HCT116 (cell line): ENCODE data around the gene FTHL17. TPM values are rescaled to one million over a fixed set of nuclear protein-coding genes. Genes with fewer than 3 reads are reported as not detected.

Source experiments
- ATAC-seq: fragments of 200-7000 bp; cut with Tn5 transposase; 2 replicates; pipeline ENCODE4 v1.9.1; 2020; ENCODE audit warnings: mild to moderate bottlenecking, moderate library complexity
- BruUV-seq: library from RNA; stranded (reverse); fragments of 400-500 nt; replicated peaks from 2 replicates; lab custom pipeline; 2021; lab: Mats Ljungman, UMichigan
- CTCF ChIA-PET: fragments of 300-600 bp; sonication (Branson Sonifier 250); formaldehyde crosslinking; loops from one replicate; lab custom pipeline; 2021; ENCODE audit warnings: antibody characterized with exemption; lab: Charles Lee
- POLR2A ChIA-PET: fragments of 300-600, 350-600 bp; sonication (Branson Sonifier 250); formaldehyde crosslinking; loops from one replicate; lab custom pipeline; 2021; ENCODE audit warnings: antibody characterized with exemption; lab: Charles Lee
- RAD21 ChIA-PET, 2 experiments: fragments of 300-600 bp; sonication (Branson Sonifier 250); formaldehyde crosslinking; loops; one replicate each; lab custom pipeline; 2023; ENCODE audit warnings: low total read pairs in 2 of 2; ENCODE audit not compliant: uncharacterized antibody in 2 of 2, unreplicated experiment in 2 of 2, low non-redundant PET in 1 of 2; lab: Charles Lee
- DNase-seq: peaks from one replicate; pipeline ENCODE4 v3.0.0-alpha.2; 2010; ENCODE audit warnings: low read depth, low spot score
- H2AFZ ChIP-seq: fragments of 200-600 bp; shearing (Covaris generic), sonication (generic); 2 replicates; pipeline ENCODE4 v1.6.1; 2017; ENCODE audit warnings: low read depth, mixed run types, mixed read lengths, antibody characterized with exemption, low read length; ENCODE audit not compliant: poor library complexity, severe bottlenecking
- H3K27ac ChIP-seq: 2 replicates; pipeline ENCODE4 v1.5.1; 2012; ENCODE audit warnings: low read depth, low read length
- H3K27me3 ChIP-seq: fragments of 200-600 bp; sonication (generic); 2 replicates; pipeline ENCODE4 v1.6.1; 2016; ENCODE audit warnings: mixed run types, low read length, mixed read lengths; ENCODE audit not compliant: insufficient read depth
- H3K36me3 ChIP-seq, 2 experiments: fragments of 200-500 bp in 1 of 2; fragments of 200-600 bp in 1 of 2; sonication (Bioruptor generic) in 1 of 2; sonication (generic) in 1 of 2; 2 replicates each; pipeline versions ENCODE4 v1.5.1 to v1.6.1; 2014 to 2016; ENCODE audit warnings: low read length in 2 of 2, inconsistent platforms in 1 of 2, mixed read lengths in 1 of 2, mixed run types in 1 of 2; ENCODE audit not compliant: insufficient read depth in 2 of 2, control insufficient read depth in 1 of 2
- H3K4me1 ChIP-seq, 2 experiments: fragments of 200-600 bp in 1 of 2; sonication (generic) in 1 of 2; 2 replicates each; pipeline versions ENCODE4 v1.5.1 to v1.6.1; 2012 to 2017; ENCODE audit warnings: low read length in 2 of 2, inconsistent platforms in 1 of 2, mild to moderate bottlenecking in 1 of 2, mixed read lengths in 1 of 2, mixed run types in 1 of 2, moderate library complexity in 1 of 2; ENCODE audit not compliant: insufficient read depth in 2 of 2, control insufficient read depth in 1 of 2
- H3K4me2 ChIP-seq: fragments of 200-600 bp; sonication (generic); 2 replicates; pipeline ENCODE4 v1.6.1; 2017; ENCODE audit warnings: mixed run types, low read length, mixed read lengths
- H3K4me3 ChIP-seq, 2 experiments: fragments of 200-600 bp in 1 of 2; sonication (generic) in 1 of 2; replicated peaks in 1 of 2; 2 replicates each; pipeline ENCODE4 v1.5.1; 2011 to 2016; ENCODE audit warnings: low read length in 2 of 2, control low read depth in 1 of 2, low read depth in 1 of 2, mild to moderate bottlenecking in 1 of 2, mixed read lengths in 1 of 2, mixed run types in 1 of 2
- H3K79me2 ChIP-seq: fragments of 200-600 bp; sonication (generic); 2 replicates; pipeline ENCODE4 v1.6.1; 2017; ENCODE audit warnings: mild to moderate bottlenecking, mixed run types, low read length, moderate library complexity, mixed read lengths; ENCODE audit not compliant: insufficient read depth
- H3K9ac ChIP-seq: fragments of 200-600 bp; sonication (generic); 2 replicates; pipeline ENCODE4 v1.6.1; 2016; ENCODE audit warnings: low read length, mixed read lengths
- H3K9me2 ChIP-seq: fragments of 200-600 bp; sonication (generic), shearing (Covaris generic); 2 replicates; pipeline ENCODE4 v1.6.1; 2017; ENCODE audit warnings: mixed run types, mild to moderate bottlenecking, moderate library complexity; ENCODE audit not compliant: insufficient read depth
- H3K9me3 ChIP-seq, 2 experiments: fragments of 200-500 bp in 1 of 2; fragments of 200-600 bp in 1 of 2; sonication (Bioruptor generic) in 1 of 2; sonication (generic) in 1 of 2; 2 replicates each; pipeline ENCODE4 v1.6.1; 2014 to 2017; ENCODE audit warnings: low read length in 2 of 2, mixed read lengths in 2 of 2, inconsistent platforms in 1 of 2, low read depth in 1 of 2, mild to moderate bottlenecking in 1 of 2, mixed run types in 1 of 2, moderate library complexity in 1 of 2; ENCODE audit not compliant: control insufficient read depth in 1 of 2, insufficient read depth in 1 of 2
- H4K20me1 ChIP-seq: fragments of 200-600 bp; sonication (generic), shearing (Covaris generic); 2 replicates; pipeline ENCODE4 v1.6.1; 2017; ENCODE audit warnings: mixed run types, mild to moderate bottlenecking, moderate library complexity; ENCODE audit not compliant: insufficient read depth
- EZH2 ChIP-seq: fragments of 200-600 bp; sonication (generic); IDR thresholded peaks from 2 replicates; pipeline ENCODE4 v1.6.1; 2017; ENCODE audit warnings: antibody characterized with exemption, mixed run types
- EZH2phosphoT487 ChIP-seq: fragments of 200-600 bp; IDR thresholded peaks from 2 replicates; pipeline ENCODE4 v1.6.1; 2018; ENCODE audit warnings: antibody characterized with exemption, borderline replicate concordance
- FOSL1 ChIP-seq: IDR thresholded peaks from 2 replicates; pipeline ENCODE4 v1.6.1; 2012; ENCODE audit warnings: low read depth
- JUND ChIP-seq: IDR thresholded peaks from 2 replicates; pipeline ENCODE4 v1.6.1; 2012
- POLR2AphosphoS5 ChIP-seq: IDR thresholded peaks from 2 replicates; pipeline ENCODE4 v1.6.1; 2011; ENCODE audit warnings: mild to moderate bottlenecking, low read depth, low read length, moderate library complexity
- TCF7L2 ChIP-seq: IDR thresholded peaks from 2 replicates; pipeline ENCODE4 v1.7.0; 2011; ENCODE audit warnings: borderline replicate concordance, inconsistent platforms; ENCODE audit not compliant: insufficient read depth, insufficient read length; ENCODE audit errors: extremely low read depth
- intact Hi-C: fragments of 100-400 bp; cut with micrococcal nuclease; formaldehyde crosslinking; loops from 2 replicates; pipeline ENCODE4 v1.10.0; 2022
- total RNA-seq: library from RNA; stranded (reverse); gene quantifications from one replicate; pipeline ENCODE4 v1.2.1, GENCODE V29; 2021; ENCODE audit not compliant: unreplicated experiment
- TF ChIP-seq, protein P1 (sequence below): IDR thresholded peaks from 2 replicates; pipeline ENCODE4 v1.6.1; 2012
- TF ChIP-seq, protein P2 (sequence below): IDR thresholded peaks from 2 replicates; pipeline ENCODE4 v1.6.1; 2011; ENCODE audit warnings: mild to moderate bottlenecking, low read length, moderate library complexity; ENCODE audit not compliant: insufficient replicate concordance; ENCODE audit errors: extremely low read depth
- TF ChIP-seq, protein P3 (sequence below), 3 experiments: fragments of 200-600 bp in 1 of 3; sonication (generic) in 1 of 3; IDR thresholded peaks in 2 of 3; conservative IDR thresholded peaks in 1 of 3; 2 replicates each; pipeline ENCODE4 v1.5.1; 2012 to 2017; ENCODE audit warnings: low read depth in 2 of 3, low read length in 2 of 3, antibody characterized with exemption in 1 of 3, borderline replicate concordance in 1 of 3, control low read depth in 1 of 3, mild to moderate bottlenecking in 1 of 3, mixed read lengths in 1 of 3, mixed run types in 1 of 3, moderate library complexity in 1 of 3; ENCODE audit not compliant: insufficient read depth in 1 of 3
- TF ChIP-seq, protein P4 (sequence below): IDR thresholded peaks from 2 replicates; pipeline ENCODE4 v1.6.1; 2012; ENCODE audit warnings: low read depth
- TF ChIP-seq, protein P5 (sequence below): IDR thresholded peaks from 2 replicates; pipeline ENCODE4 v1.6.1; 2012

The FTHL17 gene
- total RNA-seq, 1 experiment from 2014 or later = not detected

DNA sequence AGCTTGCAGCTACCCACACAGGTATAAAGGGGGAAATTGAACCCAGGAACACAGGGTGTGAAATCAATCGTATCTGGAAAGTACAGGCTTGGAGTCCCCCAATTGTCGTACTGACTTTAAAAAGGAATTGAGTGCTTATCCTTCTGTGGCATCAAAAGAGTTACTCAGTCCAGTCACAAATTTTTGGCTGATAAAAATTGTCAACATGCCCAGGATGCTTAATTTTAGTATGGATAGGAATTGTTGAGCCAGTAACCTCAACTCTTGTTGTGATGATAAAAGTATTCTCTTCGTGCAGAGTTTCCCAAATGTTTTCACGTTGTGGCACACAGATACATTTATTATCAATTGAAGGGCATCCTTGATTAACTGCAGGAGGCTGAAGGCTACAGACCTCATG is 43.6 kb upstream of the FTHL17 start:
- Histone ChIP-seq H3K9me2 (no peaks in the 10 kb centered on the region), H3K36me3 (no peaks in the 10 kb centered on the region), H4K20me1 (no peaks in the 10 kb centered on the region), H3K79me2 (no peaks in the 10 kb centered on the region), H3K27me3 (no peaks in the 10 kb centered on the region), H3K4me1 (no peaks in the 10 kb centered on the region), H3K9ac (no peak overlapping the region), H3K4me3 (no peak overlapping the region), H3K9me3 (no peaks in the 10 kb centered on the region), H2AFZ (no peak overlapping the region), H3K4me2 (no peak overlapping the region), H3K27ac (no peak overlapping the region)
- ChIA-PET POLR2A (no interaction called here), RAD21 (no interaction called here), CTCF (no interaction called here)
- no peak for ATAC-seq
- no TSS peak for BruUV-seq
- TF ChIP-seq TCF7L2 = no peak
- TF ChIP-seq, protein P1, sequence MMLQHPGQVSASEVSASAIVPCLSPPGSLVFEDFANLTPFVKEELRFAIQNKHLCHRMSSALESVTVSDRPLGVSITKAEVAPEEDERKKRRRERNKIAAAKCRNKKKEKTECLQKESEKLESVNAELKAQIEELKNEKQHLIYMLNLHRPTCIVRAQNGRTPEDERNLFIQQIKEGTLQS = no peak
- TF ChIP-seq, protein P2, sequence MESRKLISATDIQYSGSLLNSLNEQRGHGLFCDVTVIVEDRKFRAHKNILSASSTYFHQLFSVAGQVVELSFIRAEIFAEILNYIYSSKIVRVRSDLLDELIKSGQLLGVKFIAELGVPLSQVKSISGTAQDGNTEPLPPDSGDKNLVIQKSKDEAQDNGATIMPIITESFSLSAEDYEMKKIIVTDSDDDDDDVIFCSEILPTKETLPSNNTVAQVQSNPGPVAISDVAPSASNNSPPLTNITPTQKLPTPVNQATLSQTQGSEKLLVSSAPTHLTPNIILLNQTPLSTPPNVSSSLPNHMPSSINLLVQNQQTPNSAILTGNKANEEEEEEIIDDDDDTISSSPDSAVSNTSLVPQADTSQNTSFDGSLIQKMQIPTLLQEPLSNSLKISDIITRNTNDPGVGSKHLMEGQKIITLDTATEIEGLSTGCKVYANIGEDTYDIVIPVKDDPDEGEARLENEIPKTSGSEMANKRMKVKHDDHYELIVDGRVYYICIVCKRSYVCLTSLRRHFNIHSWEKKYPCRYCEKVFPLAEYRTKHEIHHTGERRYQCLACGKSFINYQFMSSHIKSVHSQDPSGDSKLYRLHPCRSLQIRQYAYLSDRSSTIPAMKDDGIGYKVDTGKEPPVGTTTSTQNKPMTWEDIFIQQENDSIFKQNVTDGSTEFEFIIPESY = no peak
- TF ChIP-seq JUND = no peak
- TF ChIP-seq FOSL1 = no peak
- DNase-seq = no peak
- intact Hi-C loops = no loop called here

DNA sequence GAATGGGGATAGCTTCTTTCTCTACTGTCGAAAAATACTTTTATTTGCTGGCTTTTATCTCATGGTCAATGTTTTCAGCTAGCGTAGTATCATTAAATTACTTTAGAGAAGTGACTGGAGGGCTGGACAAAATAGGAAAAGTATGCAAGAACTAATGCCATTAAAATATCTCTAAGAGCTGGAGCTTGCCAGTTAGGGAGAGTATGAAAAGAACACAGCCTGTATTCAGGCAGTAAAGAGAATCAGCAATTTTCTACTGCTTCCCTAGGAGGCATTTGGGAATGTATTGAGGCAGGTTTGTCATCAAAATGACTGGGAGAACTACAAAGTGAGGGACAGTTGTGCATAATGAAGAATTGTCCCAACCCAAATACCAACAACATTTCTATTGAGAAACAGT is 43.0 kb upstream of the FTHL17 start:
- Histone ChIP-seq H3K9me3 (no peaks in the 10 kb centered on the region), H3K27ac (no peak overlapping the region), H3K79me2 (no peaks in the 10 kb centered on the region), H3K9me2 (no peaks in the 10 kb centered on the region), H4K20me1 (no peaks in the 10 kb centered on the region), H3K4me2 (no peak overlapping the region), H2AFZ (no peak overlapping the region), H3K9ac (no peak overlapping the region), H3K36me3 (no peaks in the 10 kb centered on the region), H3K27me3 (no peaks in the 10 kb centered on the region), H3K4me1 (no peaks in the 10 kb centered on the region), H3K4me3 (no peak overlapping the region)
- ChIA-PET POLR2A (no interaction called here), RAD21 (no interaction called here), CTCF (no interaction called here)
- ATAC-seq (no peak), DNase-seq (no peak)
- no TSS peak for BruUV-seq
- intact Hi-C loops = no loop called here
- TF ChIP-seq, protein P3, sequence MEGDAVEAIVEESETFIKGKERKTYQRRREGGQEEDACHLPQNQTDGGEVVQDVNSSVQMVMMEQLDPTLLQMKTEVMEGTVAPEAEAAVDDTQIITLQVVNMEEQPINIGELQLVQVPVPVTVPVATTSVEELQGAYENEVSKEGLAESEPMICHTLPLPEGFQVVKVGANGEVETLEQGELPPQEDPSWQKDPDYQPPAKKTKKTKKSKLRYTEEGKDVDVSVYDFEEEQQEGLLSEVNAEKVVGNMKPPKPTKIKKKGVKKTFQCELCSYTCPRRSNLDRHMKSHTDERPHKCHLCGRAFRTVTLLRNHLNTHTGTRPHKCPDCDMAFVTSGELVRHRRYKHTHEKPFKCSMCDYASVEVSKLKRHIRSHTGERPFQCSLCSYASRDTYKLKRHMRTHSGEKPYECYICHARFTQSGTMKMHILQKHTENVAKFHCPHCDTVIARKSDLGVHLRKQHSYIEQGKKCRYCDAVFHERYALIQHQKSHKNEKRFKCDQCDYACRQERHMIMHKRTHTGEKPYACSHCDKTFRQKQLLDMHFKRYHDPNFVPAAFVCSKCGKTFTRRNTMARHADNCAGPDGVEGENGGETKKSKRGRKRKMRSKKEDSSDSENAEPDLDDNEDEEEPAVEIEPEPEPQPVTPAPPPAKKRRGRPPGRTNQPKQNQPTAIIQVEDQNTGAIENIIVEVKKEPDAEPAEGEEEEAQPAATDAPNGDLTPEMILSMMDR (IDR thresholded peaks at IDR 0.05 in 2 of 3, conservative IDR thresholded peaks at IDR 0.05 in 1 of 3; ENCODE audit: borderline replicate concordance in 1 of 3, insufficient read depth in 1 of 3, low read depth in 2 of 3, low read length in 2 of 3) = no peak
- TF ChIP-seq EZH2 (no peak), POLR2AphosphoS5 (no peak), FOSL1 (no peak), EZH2phosphoT487 (no peak)
- TF ChIP-seq, protein P4, sequence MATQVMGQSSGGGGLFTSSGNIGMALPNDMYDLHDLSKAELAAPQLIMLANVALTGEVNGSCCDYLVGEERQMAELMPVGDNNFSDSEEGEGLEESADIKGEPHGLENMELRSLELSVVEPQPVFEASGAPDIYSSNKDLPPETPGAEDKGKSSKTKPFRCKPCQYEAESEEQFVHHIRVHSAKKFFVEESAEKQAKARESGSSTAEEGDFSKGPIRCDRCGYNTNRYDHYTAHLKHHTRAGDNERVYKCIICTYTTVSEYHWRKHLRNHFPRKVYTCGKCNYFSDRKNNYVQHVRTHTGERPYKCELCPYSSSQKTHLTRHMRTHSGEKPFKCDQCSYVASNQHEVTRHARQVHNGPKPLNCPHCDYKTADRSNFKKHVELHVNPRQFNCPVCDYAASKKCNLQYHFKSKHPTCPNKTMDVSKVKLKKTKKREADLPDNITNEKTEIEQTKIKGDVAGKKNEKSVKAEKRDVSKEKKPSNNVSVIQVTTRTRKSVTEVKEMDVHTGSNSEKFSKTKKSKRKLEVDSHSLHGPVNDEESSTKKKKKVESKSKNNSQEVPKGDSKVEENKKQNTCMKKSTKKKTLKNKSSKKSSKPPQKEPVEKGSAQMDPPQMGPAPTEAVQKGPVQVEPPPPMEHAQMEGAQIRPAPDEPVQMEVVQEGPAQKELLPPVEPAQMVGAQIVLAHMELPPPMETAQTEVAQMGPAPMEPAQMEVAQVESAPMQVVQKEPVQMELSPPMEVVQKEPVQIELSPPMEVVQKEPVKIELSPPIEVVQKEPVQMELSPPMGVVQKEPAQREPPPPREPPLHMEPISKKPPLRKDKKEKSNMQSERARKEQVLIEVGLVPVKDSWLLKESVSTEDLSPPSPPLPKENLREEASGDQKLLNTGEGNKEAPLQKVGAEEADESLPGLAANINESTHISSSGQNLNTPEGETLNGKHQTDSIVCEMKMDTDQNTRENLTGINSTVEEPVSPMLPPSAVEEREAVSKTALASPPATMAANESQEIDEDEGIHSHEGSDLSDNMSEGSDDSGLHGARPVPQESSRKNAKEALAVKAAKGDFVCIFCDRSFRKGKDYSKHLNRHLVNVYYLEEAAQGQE = no peak
- TF ChIP-seq, protein P5, sequence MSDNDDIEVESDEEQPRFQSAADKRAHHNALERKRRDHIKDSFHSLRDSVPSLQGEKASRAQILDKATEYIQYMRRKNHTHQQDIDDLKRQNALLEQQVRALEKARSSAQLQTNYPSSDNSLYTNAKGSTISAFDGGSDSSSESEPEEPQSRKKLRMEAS = no peak
